ENCODE measurements around the gene TERT. TPM values are rescaled to one million over a fixed set of nuclear protein-coding genes. Genes with fewer than 3 reads are reported as not detected.
"Not testable (repeated sequence)": the region's sequence is repeated elsewhere in the genome, so short reads cannot be mapped to it uniquely, and the experiment has no call there.

TERT gene
- total RNA-seq, 2 donors from 2014 or later, result 2.3 to 5.1 TPM

- intact Hi-C loops (cut with DNase I, micrococcal nuclease), result no loop called here
- no peak for DNase-seq
- no peak for ATAC-seq
Measured at GRCh38 chr5:1272201-1272600, 22.7 kb downstream of the TERT start.

- ATAC-seq, result no peak
- DNase-seq, result no peak
- intact Hi-C loops (cut with DNase I, micrococcal nuclease), result no loop called here
Measured at GRCh38 chr5:1270933-1271914, 23.6 kb downstream of the TERT start.

GRCh38 chr5:1270426-1270825 is 24.4 kb downstream of the TERT start:
- ATAC-seq (no peak), DNase-seq (no peak)
- intact Hi-C loops (cut with DNase I, micrococcal nuclease), result no loop called here

- no peak for DNase-seq
- intact Hi-C loops (cut with DNase I, micrococcal nuclease), result no loop called here
- no peak for ATAC-seq
Measured at GRCh38 chr5:1268666-1269065, 26.2 kb downstream of the TERT start.

GRCh38 chr5:1268056-1268455 is 26.8 kb downstream of the TERT start:
- intact Hi-C loops (cut with DNase I, micrococcal nuclease), result no loop called here

GRCh38 chr5:1267464-1267863 is 27.4 kb downstream of the TERT start:
- DNase-seq, result not testable (repeated sequence)

More at GRCh38 chr5:1268056-1268455, 26.8 kb downstream of the TERT start:
- no peak for DNase-seq
- no peak for ATAC-seq

GRCh38 chr5:1266791-1267190 is 28.1 kb downstream of the TERT start:
- intact Hi-C loops (cut with DNase I, micrococcal nuclease), result no loop called here
- ATAC-seq (no peak), DNase-seq (no peak)

More at GRCh38 chr5:1267464-1267863, 27.4 kb downstream of the TERT start:
- ATAC-seq; intact Hi-C loops (cut with DNase I, micrococcal nuclease): not testable (repeated sequence)

- ATAC-seq, result no peak
- intact Hi-C loops (cut with DNase I, micrococcal nuclease), result no loop called here
- no peak for DNase-seq
Measured at GRCh38 chr5:1265461-1266455, 29.1 kb downstream of the TERT start.

- ATAC-seq (no peak), DNase-seq (no peak)
- intact Hi-C loops (cut with DNase I, micrococcal nuclease), result no loop called here
Measured at GRCh38 chr5:1265026-1265425, 29.8 kb downstream of the TERT start.

GRCh38 chr5:1264211-1264610 is 30.7 kb downstream of the TERT start:
- no peak for DNase-seq
- no peak for ATAC-seq
- intact Hi-C loops (cut with DNase I, micrococcal nuclease), result no loop called here

- intact Hi-C loops (cut with DNase I, micrococcal nuclease), result no loop called here
- DNase-seq (no peak), ATAC-seq (no peak)
Measured at GRCh38 chr5:1262381-1262780, 32.5 kb downstream of the TERT start.

- ATAC-seq (no peak), DNase-seq (no peak)
- intact Hi-C loops (cut with DNase I, micrococcal nuclease), result no loop called here
Measured at GRCh38 chr5:1261643-1262042, 33.2 kb downstream of the TERT start.

GRCh38 chr5:1259806-1260480 is 34.9 kb downstream of the TERT start:
- intact Hi-C loops (cut with DNase I, micrococcal nuclease), result no loop called here
- ATAC-seq (no peak), DNase-seq (no peak)

- DNase-seq (no peak), ATAC-seq (no peak)
- intact Hi-C loops (cut with DNase I, micrococcal nuclease), result no loop called here
Measured at GRCh38 chr5:1257841-1258240, 37.0 kb downstream of the TERT start.

- intact Hi-C loops (cut with DNase I, micrococcal nuclease), result no loop called here
- DNase-seq (no peak), ATAC-seq (no peak)
Measured at GRCh38 chr5:1257363-1257762, 37.5 kb downstream of the TERT start.

- DNase-seq (no peak), ATAC-seq (no peak)
- intact Hi-C loops (cut with DNase I, micrococcal nuclease), result no loop called here
Measured at GRCh38 chr5:1256776-1257175, 38.1 kb downstream of the TERT start.

GRCh38 chr5:1255081-1255561 is 39.7 kb downstream of the TERT start:
- intact Hi-C loops (cut with DNase I, micrococcal nuclease), result no loop called here
- DNase-seq, result no peak

GRCh38 chr5:1254196-1254595 is 40.7 kb downstream of the TERT start:
- no peak for ATAC-seq
- intact Hi-C loops (cut with DNase I, micrococcal nuclease), result no loop called here

More at GRCh38 chr5:1255081-1255561, 39.7 kb downstream of the TERT start:
- ATAC-seq, result no peak

More at GRCh38 chr5:1254196-1254595, 40.7 kb downstream of the TERT start:
- no peak for DNase-seq

Measured in left colon (tissue), 2 donors.